DOHH2 (cell line): ENCODE data around the gene KCNJ4.
A peak's percentile ranks its signal among the peaks of the same experiment; 100 is the strongest.

Experiments
- H3F3A ChIP-seq: fragments of 200-600 bp; sonication (generic), shearing (Covaris generic); 2 replicates; pipeline ENCODE4 v1.6.0; 2016; ENCODE audit warnings: antibody characterized with exemption, mild to moderate bottlenecking; ENCODE audit not compliant: control insufficient read depth, insufficient read depth
- H3K27ac ChIP-seq: fragments of 200-600 bp; sonication (generic); 2 replicates; pipeline ENCODE4 v1.5.1; 2014; ENCODE audit warnings: low read depth, mild to moderate bottlenecking, low read length, moderate library complexity
- H3K27me3 ChIP-seq: fragments of 200-600 bp; sonication (generic); 2 replicates; pipeline ENCODE4 v1.6.1; 2014; ENCODE audit warnings: mild to moderate bottlenecking, low read length, mixed read lengths; ENCODE audit not compliant: control insufficient read depth
- H3K36me3 ChIP-seq: fragments of 200-600 bp; sonication (generic); 2 replicates; pipeline ENCODE4 v1.6.1; 2014; ENCODE audit warnings: mild to moderate bottlenecking, low read length, moderate library complexity, mixed read lengths; ENCODE audit not compliant: control insufficient read depth
- H3K4me1 ChIP-seq: fragments of 200-600 bp; sonication (generic); 2 replicates; pipeline ENCODE4 v1.6.1; 2014; ENCODE audit warnings: mild to moderate bottlenecking, low read length, mixed read lengths; ENCODE audit not compliant: control insufficient read depth
- H3K4me2 ChIP-seq: fragments of 200-600 bp; sonication (generic); 2 replicates; pipeline ENCODE4 v1.6.0; 2014; ENCODE audit warnings: mild to moderate bottlenecking, low read length, moderate library complexity
- H3K4me3 ChIP-seq: fragments of 200-600 bp; sonication (generic); 2 replicates; pipeline ENCODE4 v1.5.1; 2014; ENCODE audit warnings: mild to moderate bottlenecking, low read length, mixed read lengths
- H3K79me2 ChIP-seq: fragments of 200-600 bp; sonication (generic); 2 replicates; pipeline ENCODE4 v1.6.1; 2014; ENCODE audit warnings: mild to moderate bottlenecking, low read length, mixed read lengths; ENCODE audit not compliant: control insufficient read depth
- H3K9me2 ChIP-seq: fragments of 200-600 bp; sonication (generic); replicated peaks from 2 replicates; pipeline ENCODE4 v1.6.1; 2014; ENCODE audit warnings: mild to moderate bottlenecking, low read length, mixed read lengths; ENCODE audit not compliant: control insufficient read depth
- H3K9me3 ChIP-seq: fragments of 200-600 bp; sonication (generic); 2 replicates; pipeline ENCODE4 v1.6.1; 2014; ENCODE audit warnings: antibody characterized with exemption, low read length, mixed read lengths; ENCODE audit not compliant: control insufficient read depth, insufficient read depth
- H4K20me1 ChIP-seq: fragments of 200-600 bp; sonication (generic); 2 replicates; pipeline ENCODE4 v1.6.0; 2014; ENCODE audit warnings: low read depth, mild to moderate bottlenecking, antibody characterized with exemption, low read length, moderate library complexity; ENCODE audit not compliant: control insufficient read depth, insufficient read depth
- EZH2phosphoT487 ChIP-seq: fragments of 200-600 bp; sonication (generic); IDR thresholded peaks from 2 replicates; pipeline ENCODE4 v1.6.1; 2017; ENCODE audit warnings: borderline replicate concordance, mild to moderate bottlenecking, antibody characterized with exemption, low read length, moderate library complexity, mixed read lengths
- TF ChIP-seq, protein P1 (sequence below): fragments of 200-600 bp; sonication (generic); IDR thresholded peaks from one replicate; pipeline ENCODE4 v1.5.1; 2014; ENCODE audit warnings: antibody characterized with exemption, mild to moderate bottlenecking, low read depth, low read length; ENCODE audit not compliant: poor library complexity, severe bottlenecking

Gene KCNJ4

DNA sequence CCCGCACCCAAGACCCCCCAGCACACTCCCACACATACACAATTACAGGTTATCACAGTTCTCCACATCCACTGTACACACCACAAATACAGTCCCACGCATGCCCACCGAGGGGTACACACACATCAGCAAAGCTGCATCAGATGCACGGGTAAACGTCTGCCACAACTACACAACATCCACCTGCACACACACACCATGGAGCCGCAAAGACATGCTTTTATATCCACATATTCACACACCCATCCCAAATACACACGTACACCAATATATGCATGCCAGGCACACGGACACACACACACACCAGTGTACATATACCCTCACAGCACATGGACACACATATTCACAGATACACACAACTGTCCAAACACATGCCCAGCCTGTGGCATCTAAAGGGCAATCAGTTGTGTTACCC lies 5.4 kb upstream of the KCNJ4 start:
- H3K4me3 ChIP-seq = no peak overlapping the region
- H3K27ac ChIP-seq = no peak overlapping the region
- no peaks in the 10 kb centered on the region for H3K36me3 ChIP-seq
- H3K9me3 ChIP-seq = no peaks in the 10 kb centered on the region
- H3K27me3 ChIP-seq = peaks cover 74% of the 10 kb centered on the region
- no peaks in the 10 kb centered on the region for H3K9me2 ChIP-seq
- no peak for TF ChIP-seq EZH2phosphoT487
- peaks cover 24% of the 10 kb centered on the region for H3K4me1 ChIP-seq
- H3K79me2 ChIP-seq = no peaks in the 10 kb centered on the region
- H3K4me2 ChIP-seq = no peak overlapping the region
- H3F3A ChIP-seq = no peaks in the 10 kb centered on the region
- no peaks in the 10 kb centered on the region for H4K20me1 ChIP-seq

DNA sequence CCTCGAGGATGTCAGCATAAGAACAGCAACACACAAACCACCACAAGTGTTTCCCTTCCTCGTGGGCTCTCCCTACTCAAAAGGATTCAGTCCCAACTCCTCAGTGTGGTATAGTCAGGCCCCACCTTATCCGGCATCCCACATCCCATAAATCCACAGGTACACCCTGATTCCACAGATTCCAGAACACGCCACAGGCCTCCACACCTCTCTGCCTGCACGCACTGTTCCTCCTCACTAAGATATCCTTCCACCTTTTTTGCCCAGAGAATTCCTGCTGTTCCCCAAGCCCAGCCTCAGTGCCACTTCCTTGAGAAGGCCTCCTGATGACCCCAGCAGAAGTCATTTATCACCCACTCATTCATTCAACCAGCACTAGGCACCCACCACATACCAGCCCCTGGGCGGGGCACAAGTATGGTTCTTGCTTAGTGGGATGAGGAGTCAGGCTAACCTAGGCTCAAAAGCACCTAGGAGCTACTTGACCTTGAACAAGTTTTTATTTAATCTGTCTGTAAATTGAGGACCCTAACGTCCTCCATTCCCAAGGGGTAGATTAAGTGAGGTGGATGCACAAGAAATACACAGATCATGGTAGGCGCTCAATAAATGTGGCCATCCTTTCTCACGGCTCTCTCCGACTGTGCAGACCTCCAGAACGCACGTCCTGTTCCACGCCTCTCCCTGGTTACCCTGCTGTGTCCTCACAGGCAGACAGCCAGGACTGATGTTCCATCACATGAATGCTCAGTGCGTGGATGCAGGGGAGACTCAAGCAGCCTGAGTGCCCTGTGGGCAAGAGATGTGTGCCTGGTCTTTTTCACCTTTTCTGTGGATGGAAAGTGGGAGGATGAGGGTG lies 2.1 kb upstream of the KCNJ4 start:
- no peaks in the 10 kb centered on the region for H3F3A ChIP-seq
- no peak overlapping the region for H3K27ac ChIP-seq
- no peaks in the 10 kb centered on the region for H3K79me2 ChIP-seq
- H3K4me3 ChIP-seq = no peak overlapping the region
- H3K9me2 ChIP-seq = no peaks in the 10 kb centered on the region
- H3K4me2 ChIP-seq = no peak overlapping the region
- H3K36me3 ChIP-seq = no peaks in the 10 kb centered on the region
- H3K4me1 ChIP-seq = peaks cover 15% of the 10 kb centered on the region
- TF ChIP-seq, protein P1, sequence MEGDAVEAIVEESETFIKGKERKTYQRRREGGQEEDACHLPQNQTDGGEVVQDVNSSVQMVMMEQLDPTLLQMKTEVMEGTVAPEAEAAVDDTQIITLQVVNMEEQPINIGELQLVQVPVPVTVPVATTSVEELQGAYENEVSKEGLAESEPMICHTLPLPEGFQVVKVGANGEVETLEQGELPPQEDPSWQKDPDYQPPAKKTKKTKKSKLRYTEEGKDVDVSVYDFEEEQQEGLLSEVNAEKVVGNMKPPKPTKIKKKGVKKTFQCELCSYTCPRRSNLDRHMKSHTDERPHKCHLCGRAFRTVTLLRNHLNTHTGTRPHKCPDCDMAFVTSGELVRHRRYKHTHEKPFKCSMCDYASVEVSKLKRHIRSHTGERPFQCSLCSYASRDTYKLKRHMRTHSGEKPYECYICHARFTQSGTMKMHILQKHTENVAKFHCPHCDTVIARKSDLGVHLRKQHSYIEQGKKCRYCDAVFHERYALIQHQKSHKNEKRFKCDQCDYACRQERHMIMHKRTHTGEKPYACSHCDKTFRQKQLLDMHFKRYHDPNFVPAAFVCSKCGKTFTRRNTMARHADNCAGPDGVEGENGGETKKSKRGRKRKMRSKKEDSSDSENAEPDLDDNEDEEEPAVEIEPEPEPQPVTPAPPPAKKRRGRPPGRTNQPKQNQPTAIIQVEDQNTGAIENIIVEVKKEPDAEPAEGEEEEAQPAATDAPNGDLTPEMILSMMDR = no peak
- TF ChIP-seq EZH2phosphoT487 = no peak
- H3K27me3 ChIP-seq = peaks cover 73% of the 10 kb centered on the region
- no peaks in the 10 kb centered on the region for H3K9me3 ChIP-seq
- H4K20me1 ChIP-seq = no peaks in the 10 kb centered on the region

DNA sequence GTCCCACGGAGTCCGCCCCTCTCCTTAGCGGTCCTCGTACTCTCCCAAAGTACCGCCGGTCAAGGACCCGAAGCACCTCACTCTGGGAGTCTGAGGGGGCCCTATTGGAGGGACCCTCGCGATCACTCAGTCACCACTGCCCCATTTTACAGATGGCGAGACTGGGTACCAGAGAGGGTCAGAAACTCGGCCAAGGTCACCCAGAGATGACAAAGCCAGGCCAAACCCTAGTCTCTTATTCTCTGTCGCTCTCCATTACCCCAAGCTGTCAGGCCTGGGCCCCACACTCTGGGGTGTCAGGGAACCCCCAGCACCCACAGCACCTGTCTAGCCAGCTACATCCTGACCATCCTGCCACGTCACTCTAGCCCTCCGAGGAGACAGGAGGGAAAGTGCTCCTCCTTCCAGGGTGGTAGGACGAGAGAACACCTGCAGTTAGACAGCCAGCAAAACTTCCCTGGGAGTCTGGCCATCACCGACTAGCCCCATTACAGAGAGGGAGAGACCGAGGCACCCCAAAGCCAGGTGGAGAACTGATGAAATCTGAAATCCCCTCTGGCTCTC lies 1.4 kb upstream of the KCNJ4 start:
- Histone ChIP-seq H3F3A (no peaks in the 10 kb centered on the region), H3K4me1 (peaks cover 8% of the 10 kb centered on the region), H3K9me2 (no peaks in the 10 kb centered on the region), H3K4me2 (peak overlapping the region; percentile 55), H3K36me3 (no peaks in the 10 kb centered on the region), H4K20me1 (no peaks in the 10 kb centered on the region), H3K9me3 (no peaks in the 10 kb centered on the region), H3K27ac (no peak overlapping the region), H3K79me2 (no peaks in the 10 kb centered on the region), H3K27me3 (peaks cover 73% of the 10 kb centered on the region), H3K4me3 (peak overlapping the region; percentile 40; the same call in 1 of the 2 replicates)
- no peak for TF ChIP-seq EZH2phosphoT487
- TF ChIP-seq, protein P1 = no peak

DNA sequence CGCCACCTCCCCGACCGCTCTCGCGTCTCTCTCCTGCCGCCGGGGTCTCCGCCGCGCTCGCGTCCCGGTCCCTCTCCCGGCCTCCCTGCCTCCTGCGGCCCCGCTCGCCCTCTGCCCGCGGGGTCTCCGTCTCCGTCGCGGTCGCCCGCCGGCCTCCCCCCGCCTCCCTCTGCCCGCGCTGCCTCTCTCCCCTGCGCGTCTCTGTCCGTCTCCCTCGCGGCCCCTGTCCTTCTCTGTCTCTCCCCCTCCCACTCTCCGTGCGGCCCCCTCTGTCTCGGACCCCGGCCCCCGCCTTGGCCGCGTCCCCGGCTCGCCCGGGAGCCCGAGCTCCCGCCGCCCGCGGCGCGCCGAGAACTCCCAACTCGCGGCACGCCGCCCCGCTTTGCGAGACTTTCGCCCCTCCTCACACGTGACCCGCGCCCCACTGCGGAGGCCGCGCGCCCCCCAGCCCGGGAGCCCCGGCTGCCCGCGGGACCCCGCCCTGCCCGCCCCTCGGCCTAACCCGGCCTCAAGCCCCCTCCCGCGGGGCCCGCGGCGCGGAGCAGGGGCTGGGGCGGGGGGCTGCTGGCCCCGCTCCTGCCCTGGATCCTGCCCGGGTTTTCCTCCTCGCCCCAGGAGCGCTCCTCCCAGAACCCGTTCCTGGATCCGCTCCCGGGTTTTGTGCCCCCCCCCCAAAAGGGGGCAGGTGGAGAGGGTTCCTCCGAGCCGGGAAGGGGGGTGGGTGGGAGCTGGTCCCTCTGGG lies 702 bp upstream of the KCNJ4 start:
- TF ChIP-seq EZH2phosphoT487 = peak; percentile 81; the same call in 1 of the 2 replicates
- TF ChIP-seq, protein P1 = no peak
- no peaks in the 10 kb centered on the region for H4K20me1 ChIP-seq
- H3K4me3 ChIP-seq = peak overlapping the region; percentile 40
- no peaks in the 10 kb centered on the region for H3F3A ChIP-seq
- no peaks in the 10 kb centered on the region for H3K36me3 ChIP-seq
- H3K4me1 ChIP-seq = peaks cover 5% of the 10 kb centered on the region
- peak overlapping the region; percentile 55 for H3K4me2 ChIP-seq
- H3K9me3 ChIP-seq = no peaks in the 10 kb centered on the region
- peaks cover 67% of the 10 kb centered on the region for H3K27me3 ChIP-seq
- H3K27ac ChIP-seq = no peak overlapping the region
- no peaks in the 10 kb centered on the region for H3K9me2 ChIP-seq
- no peaks in the 10 kb centered on the region for H3K79me2 ChIP-seq
